NB4 (cell line): ENCODE measurements around the gene C9orf43.

Source experiments
- TF ChIP-seq, protein P1 (sequence below): IDR thresholded peaks from 2 replicates; pipeline ENCODE4 v1.6.1; 2011; ENCODE audit warnings: low read depth, low read length
- TF ChIP-seq, protein P2 (sequence below): IDR thresholded peaks from one replicate; pipeline ENCODE4 v1.5.1; 2012; ENCODE audit warnings: low read depth, low read length

DNA sequence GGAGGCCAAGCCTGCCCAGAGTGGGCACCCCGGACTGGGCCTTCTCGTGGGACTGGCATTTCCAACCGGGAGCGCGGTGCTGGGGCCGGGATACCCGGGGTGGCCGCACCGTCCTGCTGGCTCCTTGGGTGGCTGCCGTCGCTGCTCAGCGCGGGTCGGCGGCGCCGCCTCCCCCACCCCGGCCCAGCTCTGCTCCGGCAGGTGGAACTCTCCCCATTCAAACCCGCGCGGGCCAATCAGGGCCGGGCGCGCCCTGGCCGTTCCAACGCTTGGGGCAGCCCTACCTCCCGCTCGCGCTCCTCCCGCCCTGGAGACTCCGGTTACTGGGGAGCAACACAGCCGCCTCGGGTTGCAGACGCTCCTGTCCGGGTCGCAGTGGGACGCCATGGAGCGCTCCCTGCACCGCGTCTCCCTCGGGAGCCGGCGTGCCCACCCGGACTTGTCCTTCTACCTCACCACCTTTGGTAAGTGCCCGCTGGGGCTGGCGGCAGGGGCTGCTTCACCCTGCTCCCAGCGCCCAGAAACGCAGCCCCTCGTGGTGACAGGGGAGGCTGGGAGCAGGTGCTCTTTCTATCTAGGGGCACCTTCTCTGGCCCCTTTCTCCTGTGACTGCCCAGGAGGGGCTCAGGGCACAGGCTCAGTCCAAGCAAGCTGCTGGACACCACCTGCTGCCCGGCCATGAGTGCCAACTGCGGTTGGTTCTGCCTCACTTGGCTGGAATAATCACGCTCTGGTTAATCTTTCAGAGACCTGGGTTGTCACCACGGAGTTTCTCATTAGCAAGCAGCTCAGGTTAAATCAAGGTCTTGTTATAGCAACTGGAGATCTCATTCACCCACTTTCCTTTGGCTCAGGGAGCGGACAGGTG lies 53.1 kb downstream of the C9orf43 start, which contains the start of gene RGS3:
- TF ChIP-seq, protein P1, sequence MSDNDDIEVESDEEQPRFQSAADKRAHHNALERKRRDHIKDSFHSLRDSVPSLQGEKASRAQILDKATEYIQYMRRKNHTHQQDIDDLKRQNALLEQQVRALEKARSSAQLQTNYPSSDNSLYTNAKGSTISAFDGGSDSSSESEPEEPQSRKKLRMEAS = no peak
- TF ChIP-seq, protein P2, sequence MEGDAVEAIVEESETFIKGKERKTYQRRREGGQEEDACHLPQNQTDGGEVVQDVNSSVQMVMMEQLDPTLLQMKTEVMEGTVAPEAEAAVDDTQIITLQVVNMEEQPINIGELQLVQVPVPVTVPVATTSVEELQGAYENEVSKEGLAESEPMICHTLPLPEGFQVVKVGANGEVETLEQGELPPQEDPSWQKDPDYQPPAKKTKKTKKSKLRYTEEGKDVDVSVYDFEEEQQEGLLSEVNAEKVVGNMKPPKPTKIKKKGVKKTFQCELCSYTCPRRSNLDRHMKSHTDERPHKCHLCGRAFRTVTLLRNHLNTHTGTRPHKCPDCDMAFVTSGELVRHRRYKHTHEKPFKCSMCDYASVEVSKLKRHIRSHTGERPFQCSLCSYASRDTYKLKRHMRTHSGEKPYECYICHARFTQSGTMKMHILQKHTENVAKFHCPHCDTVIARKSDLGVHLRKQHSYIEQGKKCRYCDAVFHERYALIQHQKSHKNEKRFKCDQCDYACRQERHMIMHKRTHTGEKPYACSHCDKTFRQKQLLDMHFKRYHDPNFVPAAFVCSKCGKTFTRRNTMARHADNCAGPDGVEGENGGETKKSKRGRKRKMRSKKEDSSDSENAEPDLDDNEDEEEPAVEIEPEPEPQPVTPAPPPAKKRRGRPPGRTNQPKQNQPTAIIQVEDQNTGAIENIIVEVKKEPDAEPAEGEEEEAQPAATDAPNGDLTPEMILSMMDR = no peak
